ENCODE results near the gene FAM193A. TPM values are rescaled to one million over a fixed set of nuclear protein-coding genes. Genes with fewer than 3 reads are reported as not detected.

The FAM193A gene
- total and polyA plus RNA-seq, 12 donors, result 12.9 to 30.8 (median 23.1) TPM

GRCh38 chr4:2741626-2742025 is 205.2 kb downstream of the FAM193A start:
- Histone ChIP-seq H3K27ac (no peak overlapping the region), H3K27me3 (no peaks in the 10 kb centered on the region), H3K36me3 (replicated peaks in 1 of 2) (peaks cover 0 to 37% of the 10 kb centered on the region in 2 donors), H3K4me3 (no peak overlapping the region), H3K4me1 (replicated peaks in 1 of 2) (peaks cover 9 to 11% of the 10 kb centered on the region in 2 donors), H3K9me3 (replicated peaks in 1 of 3) (no peaks in the 10 kb centered on the region)
- TF ChIP-seq CTCF (IDR thresholded peaks at IDR 0.05) (no peak), POLR2A (IDR thresholded peaks at IDR 0.05) (no peak)
- DNase-seq, result no peak
- intact Hi-C loops (cut with DNase I), result no loop called here
- 85 to 90% (median 88%) methylated on average over 9 of the region's 9 CpGs for WGBS, 4 donors

- 92 to 98% (median 95%) methylated on average over 9 to 27 of the region's 27 CpGs for WGBS, 4 donors
- H3K27ac ChIP-seq, result no peak overlapping the region
- DNase-seq, result peak in 1 of 7 donors; percentile 14
Measured at GRCh38 chr4:2742081-2742822, 205.8 kb downstream of the FAM193A start.

GRCh38 chr4:2742823-2743517 is 206.5 kb downstream of the FAM193A start:
- peaks cover 0 to 48% of the 10 kb centered on the region in 2 donors for H3K36me3 ChIP-seq (replicated peaks in 1 of 2)
- H3K4me1 ChIP-seq (replicated peaks in 1 of 2), result peaks cover 12 to 16% of the 10 kb centered on the region in 2 donors
- H3K27ac ChIP-seq, result no peak overlapping the region
- whole genome bisulfite sequencing, 4 donors, result 83 to 96% (median 93%) methylated on average over 3 to 6 of the region's 6 CpGs
- H3K27me3 ChIP-seq, result no peaks in the 10 kb centered on the region
- no peak overlapping the region for H3K4me3 ChIP-seq
- TF ChIP-seq POLR2A (IDR thresholded peaks at IDR 0.05) (no peak), CTCF (IDR thresholded peaks at IDR 0.05) (no peak)
- intact Hi-C loops (cut with DNase I), result no loop called here
- H3K9me3 ChIP-seq (replicated peaks in 1 of 3), result no peaks in the 10 kb centered on the region
- DNase-seq, result peak in 1 of 7 donors; percentile 11

More at GRCh38 chr4:2742081-2742822, 205.8 kb downstream of the FAM193A start:
- intact Hi-C loops (cut with DNase I), result no loop called here
- H3K9me3 ChIP-seq (replicated peaks in 1 of 3), result no peaks in the 10 kb centered on the region
- peaks cover 12 to 16% of the 10 kb centered on the region in 2 donors for H3K4me1 ChIP-seq (replicated peaks in 1 of 2)
- peaks cover 0 to 43% of the 10 kb centered on the region in 2 donors for H3K36me3 ChIP-seq (replicated peaks in 1 of 2)
- no peak overlapping the region for H3K4me3 ChIP-seq
- no peak for TF ChIP-seq CTCF (IDR thresholded peaks at IDR 0.05)
- no peaks in the 10 kb centered on the region for H3K27me3 ChIP-seq

Data from adrenal gland (tissue), 12 donors.